Activated naive CD4-positive, alpha-beta T cell treated with anti-CD3 and anti-CD28 coated beads, Interleukin-2, amount 50 U/mL, for 16 hours (primary cell): ENCODE results near the gene SNAI3.

Experiments
- DNase-seq: peaks from one replicate; pipeline ENCODE4 v3.0.0-alpha.2; 2020

SNAI3 gene

DNA sequence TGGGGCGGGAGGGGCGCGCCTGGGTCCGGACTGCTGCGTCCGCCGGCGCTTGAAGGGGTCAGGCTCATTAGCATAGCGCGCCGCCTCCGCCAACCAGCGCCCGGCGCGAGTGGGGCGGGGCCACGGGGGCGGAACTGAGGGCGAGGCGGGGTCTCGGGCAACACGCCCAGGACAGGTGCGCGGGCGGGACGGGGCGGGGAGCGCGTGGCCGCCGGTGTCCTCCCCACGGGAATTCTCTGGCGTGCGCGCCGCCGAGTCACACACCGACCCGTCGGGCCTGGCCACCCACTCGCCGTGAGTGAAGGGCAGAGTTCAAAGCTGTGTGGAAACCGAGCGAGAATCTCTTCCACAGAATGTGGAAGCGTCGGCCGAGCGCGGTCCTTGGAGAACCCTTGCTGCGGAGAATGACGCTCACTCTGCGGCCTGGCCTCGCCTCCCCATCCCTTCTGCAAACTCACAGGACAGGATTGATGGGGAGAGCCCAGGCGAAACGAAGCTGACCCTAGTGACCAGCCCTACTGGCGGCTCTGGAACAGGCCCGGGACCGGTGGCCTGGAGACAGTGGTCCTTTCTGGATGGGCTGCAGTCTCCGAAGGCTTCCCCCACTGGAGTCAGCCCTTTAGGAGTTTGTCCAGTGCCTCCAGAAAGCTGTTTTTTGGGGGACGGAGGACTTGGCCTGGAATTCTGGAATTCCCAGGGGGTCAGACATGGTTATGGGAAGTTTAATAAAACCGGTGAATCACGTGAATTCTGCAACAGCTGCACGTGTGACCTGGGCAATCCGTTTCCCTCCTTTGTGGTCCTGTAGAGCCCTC lies at the start of gene SNAI3:
Gene SNAI3, minus strand, starts transcription at position 69 of the 815 bp plus-strand sequence. CDS start 101 bp downstream, outside the sequence.
- peak; percentile 86 for DNase-seq

DNA sequence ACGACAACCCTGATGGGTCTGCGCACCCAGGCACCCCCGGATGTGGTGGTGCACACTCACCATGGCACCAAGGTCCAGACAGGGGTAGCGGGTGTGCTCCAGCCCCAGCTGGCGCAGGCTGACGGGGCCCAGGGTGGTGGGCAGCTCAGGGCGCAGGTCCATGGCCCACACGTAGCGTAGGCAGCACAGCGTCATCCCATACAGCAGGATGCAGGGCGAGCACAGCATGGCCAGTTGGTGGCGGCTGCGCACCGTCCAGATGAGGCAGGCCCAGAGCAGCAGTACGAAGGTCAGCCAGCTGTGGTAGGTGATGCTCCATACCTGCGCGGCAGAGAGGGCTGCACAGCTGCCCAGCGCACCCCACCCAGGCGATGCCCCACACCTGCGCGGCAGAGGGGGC lies 49.8 kb upstream of the SNAI3 start:
- no peak for DNase-seq

DNA sequence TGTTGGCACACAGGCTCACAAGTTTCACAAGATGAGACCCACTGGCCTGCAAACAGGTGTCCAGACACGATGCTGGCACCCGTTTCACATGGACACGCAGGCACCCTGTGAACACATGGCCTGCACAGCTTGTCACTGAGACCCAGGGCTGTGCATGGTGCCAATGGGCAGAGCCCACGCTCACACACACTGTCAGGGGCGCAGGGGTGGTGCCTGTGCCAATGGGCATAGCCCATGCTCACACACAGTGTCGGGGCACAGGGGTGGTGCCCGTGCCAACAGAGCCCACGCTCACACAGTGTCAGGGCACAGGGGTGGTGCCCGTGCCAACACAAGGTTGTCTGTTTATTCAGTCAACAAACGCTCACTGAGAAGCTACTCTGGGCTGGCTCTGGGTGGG lies 49.3 kb upstream of the SNAI3 start:
- DNase-seq, result no peak

DNA sequence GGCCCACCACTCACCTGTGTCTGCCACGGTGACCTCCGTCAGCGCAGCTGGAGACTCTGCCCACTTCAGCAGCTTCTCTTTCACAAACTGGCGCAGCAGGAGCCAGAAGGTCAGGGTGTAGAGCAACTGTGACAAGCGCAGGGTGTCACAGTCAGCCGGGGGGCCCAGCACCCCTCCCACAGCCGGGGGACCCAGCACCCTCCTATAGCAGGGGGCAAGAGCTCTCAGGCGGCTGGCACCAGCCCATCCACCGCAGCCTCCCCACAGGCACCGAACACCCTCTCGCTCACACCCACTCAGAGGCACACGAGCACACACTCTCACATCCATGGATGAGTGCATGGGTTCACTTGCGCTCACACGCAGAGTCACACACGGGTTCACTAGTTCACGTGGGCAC lies 48.8 kb upstream of the SNAI3 start:
- DNase-seq, result no peak

DNA sequence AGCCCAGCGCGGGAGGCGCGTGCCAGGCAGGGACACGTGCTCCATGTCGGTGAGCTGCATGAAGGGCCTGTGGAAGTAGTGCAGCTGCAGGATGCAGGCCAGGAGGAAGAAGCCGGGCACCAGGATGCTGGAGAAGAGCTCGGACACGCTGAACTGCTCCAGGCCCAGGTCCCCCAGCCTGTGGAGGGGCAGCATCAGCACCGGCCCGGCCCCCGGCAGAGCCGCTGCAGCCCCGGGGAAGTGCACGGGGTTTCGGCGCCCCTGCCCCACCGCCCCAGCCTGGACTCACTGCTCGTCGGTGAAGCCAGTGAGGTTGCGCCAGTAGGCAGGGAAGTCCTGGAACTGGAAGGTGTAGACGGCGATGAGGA lies 48.0 kb upstream of the SNAI3 start:
- DNase-seq, result no peak

DNA sequence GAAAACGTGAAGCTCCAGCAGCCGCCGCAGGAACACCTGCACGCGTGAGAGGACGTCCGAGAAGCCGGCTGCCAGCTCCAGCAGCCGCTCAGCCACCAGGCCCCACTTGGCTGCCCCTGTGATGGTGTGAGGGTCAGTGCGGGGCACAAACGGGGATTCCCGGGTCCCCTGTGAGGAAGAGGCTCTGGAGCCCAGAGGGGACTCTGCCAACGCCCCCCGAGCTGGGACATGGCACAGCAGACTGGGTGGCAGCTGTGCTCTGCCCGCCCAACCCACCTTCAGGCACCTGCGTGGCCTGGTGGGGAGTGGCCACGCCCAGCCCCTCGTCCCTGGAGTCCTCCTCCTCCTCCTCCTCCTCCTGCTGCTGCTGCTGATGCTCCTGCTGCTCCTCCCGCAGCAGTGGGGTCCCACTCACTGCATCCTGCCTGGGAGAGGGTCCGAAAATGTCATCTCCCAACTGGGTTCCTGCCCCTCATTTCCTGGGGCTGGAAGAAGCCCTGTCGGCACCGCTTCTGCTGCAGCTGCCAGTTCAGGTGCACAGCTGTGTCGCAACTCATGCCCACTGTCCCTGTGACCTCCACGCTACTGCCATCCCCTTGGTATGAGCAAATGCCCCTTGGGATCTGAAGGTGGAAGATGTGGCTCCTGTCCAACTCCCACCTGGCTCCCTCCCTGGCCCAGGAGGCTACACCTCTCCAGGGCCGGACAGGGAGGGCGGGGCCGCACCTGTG lies 47.5 kb upstream of the SNAI3 start:
- no peak for DNase-seq

DNA sequence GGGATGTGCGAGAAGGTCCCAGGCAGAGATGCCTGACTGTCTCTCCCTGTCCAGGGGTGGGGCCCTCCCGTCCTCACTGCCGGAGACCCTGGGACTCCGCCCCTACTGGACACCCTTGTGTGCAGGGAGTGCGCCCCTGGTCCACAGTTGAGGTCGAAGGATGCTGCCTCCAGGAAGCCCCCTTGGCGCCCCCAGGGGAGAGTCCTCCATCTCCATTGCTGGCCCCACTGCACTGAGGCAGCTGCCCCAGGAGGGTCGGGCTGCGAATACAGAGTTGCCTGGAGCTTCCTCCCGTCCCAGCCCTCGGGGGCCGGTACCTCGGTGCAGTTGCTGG lies 46.6 kb upstream of the SNAI3 start:
- no peak for DNase-seq

DNA sequence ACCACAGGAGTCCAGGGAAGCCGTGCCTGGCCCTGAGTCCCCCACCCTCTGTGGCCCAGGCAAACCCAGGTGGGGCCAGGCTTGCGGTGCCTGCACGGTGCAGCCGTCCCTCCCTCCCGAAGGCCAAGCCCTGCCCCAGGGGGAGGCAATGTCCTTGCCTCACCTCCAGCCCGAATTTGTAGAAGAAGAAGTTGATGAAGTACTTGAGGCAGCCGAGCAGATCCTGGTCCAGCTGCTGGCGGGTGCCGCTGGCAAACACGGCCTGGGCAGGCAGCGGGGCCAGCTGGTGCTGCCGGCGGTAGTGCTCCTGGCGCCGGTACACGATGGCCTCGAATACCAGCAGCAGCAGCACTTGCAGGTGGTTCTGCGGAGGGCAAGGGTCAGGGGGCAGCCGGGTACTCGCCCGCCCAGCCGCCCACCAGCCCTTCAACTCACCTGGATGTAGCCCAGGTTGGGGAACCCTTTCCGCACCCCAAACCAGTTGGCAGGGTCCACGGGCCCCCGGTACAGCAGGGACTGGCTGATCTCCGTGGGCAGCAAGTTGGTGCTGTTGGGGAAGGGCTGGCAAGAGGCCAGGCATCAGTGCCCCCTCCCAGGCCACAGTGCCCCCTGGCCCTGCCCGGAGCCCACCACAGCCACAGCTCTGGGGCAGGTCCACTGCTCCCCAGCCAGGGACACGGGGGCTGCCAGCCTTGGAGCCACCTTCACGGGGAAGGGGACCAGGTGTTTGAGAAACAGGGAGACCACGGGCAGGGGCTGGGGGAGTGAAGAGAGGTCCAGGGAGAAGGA lies 46.1 kb upstream of the SNAI3 start:
- DNase-seq, result no peak

DNA sequence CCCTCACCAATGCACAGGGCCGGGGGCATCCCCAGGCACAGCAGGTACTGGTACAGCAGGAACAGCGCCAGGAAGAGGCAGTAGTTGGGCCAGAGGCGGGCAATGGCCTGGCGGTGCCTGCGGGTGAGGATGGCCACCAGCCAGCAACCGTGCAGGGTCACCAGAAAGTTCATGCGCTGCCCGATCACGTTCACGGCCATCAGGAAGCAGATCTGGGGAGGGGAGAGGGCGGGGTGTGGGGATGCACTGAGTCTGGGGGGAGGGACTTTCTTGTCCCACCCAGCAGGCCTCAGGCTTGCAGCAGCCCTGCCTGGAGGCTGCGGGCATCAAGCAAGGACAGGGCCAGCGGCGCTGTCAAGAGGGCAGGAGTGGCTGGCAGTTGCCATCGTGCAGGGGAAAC lies 45.4 kb upstream of the SNAI3 start:
- DNase-seq, result no peak

DNA sequence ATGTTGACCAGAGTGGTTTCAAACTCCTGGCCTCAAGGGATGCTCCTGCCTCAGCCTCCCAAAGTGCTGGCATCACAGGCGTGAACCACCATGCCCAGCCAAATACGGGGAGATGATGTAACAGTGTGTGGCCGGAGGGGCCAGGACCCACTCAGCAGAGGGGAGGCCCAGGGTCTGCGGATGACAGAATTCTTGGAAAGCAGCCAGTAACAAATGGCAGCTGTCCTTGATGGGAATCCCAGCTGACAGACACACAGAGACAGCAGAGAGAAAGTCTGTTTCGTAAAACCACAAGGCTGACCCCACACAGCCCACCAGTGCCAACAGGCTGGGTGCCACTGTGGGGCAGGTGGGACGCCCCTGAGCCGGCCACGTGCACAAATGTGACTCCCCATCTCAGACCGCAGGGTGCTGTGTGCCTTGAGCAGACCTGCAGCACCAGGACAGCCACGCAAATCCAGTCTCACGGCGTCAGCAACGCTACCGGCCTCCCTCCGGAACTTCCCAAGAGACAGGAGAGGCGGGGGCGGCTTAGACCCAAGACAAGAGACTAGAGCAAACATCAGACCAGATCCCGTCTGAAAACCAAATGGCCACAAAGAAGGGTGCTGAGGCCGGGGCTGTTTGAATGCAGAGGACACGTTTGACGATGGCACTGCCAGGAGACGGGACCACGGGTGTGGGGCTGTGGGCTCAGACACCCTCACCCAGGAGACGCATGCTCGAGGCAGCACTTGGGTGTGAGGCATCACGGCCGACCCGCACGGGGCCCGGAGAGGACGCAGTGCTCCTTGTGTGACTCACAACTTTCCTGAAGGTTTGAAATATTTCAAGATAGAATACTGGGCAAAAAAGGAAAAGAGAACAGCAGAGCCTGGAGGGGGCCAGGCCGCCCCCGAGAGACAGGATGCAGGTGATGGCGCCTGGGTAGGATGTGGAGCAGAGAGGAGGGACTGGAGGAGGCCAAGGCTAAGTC lies 44.6 kb upstream of the SNAI3 start:
- DNase-seq, result no peak

DNA sequence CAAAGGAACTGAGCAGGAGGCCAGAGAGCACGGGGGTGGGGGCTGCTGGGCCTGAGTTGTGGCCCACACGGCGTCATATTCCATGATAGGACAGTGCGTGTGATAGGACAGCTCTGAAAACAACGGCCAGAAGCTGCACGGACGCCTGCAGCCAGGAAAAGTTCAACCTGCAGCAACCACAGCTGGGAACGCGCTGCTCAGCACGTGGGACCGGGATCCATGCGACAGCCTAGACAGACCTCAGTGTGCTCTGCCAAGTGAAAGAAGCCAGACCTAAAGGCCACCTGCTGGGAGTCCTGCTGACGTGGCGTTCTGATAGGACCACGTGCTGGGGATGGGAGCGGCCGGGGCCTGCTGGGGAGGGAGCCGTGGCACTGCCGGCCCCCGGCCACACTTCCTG lies 41.6 kb upstream of the SNAI3 start:
- DNase-seq, result no peak

DNA sequence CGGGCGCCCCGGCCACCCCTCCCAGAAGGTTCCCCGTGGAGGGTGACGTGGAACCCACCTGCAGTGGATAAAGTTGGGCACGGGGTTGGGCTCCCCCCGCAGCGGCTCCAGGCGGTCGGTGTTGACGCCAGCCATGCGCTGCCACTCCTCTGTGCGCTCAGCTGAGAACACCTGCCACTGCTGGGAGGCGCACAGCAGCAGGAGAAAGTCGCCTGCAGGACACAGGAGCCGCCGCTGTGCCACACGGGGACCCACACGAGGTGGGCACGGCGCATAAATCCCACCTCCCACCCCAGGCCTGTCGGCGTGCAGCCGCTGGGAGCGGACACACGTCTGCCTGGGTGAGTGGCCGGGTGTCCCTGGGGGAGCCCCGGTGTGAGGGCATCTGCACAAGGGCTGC lies 40.7 kb upstream of the SNAI3 start:
- DNase-seq, result no peak

DNA sequence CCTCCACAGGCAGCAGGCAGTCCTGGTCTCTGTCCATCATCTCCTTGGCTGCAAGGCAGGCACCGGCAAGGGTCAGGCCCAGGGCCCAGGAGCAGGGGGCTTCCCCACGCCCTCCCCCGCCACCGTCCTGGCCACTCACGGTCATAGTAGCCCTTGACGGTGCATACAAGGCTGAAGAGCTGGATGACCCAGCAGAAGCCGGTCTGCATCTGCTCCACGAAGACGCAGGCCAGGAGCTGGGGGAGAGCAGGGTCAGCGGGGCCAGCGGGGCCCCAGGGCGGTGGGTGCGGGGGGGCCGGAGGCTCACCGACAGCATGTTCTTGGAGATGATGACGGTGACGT lies 40.1 kb upstream of the SNAI3 start:
- no peak for DNase-seq

DNA sequence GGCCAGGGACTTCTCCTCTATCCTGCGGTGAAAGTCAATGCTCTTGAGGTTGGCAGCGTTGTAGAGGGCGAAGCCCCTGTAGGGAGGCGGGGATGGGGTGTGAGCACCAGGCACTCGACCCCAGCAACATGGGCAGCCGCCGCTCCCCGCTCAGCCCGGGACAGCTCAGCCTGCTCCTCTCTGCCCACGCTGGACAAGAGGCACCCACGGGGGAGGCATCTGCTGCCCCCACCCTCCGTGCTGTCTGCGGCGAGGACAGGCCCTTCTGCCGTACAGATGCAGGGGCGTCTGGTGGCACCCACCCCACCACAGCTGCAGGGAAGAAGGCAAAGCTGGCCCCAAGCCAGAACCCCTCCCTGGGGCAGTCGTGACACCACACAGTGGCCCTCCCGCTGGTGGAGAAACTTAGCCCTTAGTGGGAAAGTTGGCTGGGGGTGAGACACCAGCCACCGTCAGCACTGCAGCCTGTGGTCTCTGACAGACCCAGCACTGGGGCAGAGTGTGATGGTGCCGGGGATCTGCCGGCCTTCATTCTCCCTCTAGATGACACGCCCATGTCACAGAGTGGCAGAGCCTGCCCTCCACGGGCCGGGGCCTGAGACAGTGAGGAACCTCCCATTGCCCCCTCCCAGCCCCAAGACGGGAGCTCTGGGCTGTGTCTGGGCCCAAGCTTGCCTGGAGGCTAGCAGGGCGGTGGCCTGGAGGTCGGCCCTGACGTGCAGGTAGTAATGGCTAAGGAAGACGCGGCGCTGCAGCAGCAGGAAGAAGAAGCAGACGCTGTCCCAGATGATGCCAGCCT lies 39.5 kb upstream of the SNAI3 start:
- DNase-seq, result no peak

DNA sequence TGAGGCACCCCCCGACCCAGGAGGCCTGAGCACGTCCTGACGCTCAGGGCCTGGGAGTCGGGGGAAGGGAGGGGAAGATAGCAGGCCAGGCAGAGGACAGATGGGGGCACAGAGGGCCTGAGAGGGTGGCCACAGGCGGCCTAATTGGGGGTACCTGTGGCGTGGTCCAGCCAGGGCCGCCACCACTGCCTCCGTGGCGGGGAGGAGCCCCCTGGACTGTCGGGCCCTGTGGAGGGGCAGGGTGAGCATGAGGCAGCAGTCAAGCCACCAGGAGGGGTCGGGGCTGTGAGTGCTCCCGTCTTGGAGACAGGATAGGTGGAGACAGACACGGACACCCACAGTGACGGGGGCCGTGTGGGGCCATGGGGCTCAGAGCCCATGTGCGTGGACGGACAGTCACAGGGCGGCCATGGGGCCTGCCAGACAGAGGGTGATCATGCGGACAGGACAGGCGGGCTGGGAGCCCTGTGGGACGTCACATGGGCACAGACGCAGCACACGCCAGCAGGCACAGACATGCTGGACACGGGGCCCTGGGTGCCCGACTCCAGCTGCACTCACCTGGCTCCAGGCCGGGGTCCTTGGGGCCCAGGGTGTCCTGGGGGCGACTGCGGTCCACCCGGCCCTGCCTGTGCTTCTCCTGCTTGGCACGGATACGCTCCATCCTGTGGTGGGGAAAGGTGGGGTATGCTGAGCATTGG lies 38.7 kb upstream of the SNAI3 start:
- DNase-seq, result no peak

DNA sequence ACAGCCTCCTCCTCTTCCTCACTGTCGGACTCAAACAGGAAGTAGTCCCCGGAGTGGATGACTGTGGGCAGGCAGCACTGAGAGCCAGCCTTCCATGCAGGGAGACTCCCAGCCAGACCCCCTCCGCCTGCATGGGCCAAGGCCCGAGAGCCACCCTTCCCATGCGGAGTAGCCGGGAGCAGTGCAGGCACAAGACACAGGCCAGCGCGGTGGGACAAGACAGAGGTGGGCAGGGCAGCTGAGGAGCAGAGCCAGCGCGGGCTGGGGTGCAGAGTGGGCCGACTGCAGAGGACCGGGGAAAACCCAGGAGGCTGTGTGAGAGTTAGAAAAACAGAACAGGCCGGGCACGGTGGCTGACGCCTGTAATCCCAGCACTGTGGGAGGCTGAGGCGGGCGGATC lies 37.6 kb upstream of the SNAI3 start:
- DNase-seq, result no peak

DNA sequence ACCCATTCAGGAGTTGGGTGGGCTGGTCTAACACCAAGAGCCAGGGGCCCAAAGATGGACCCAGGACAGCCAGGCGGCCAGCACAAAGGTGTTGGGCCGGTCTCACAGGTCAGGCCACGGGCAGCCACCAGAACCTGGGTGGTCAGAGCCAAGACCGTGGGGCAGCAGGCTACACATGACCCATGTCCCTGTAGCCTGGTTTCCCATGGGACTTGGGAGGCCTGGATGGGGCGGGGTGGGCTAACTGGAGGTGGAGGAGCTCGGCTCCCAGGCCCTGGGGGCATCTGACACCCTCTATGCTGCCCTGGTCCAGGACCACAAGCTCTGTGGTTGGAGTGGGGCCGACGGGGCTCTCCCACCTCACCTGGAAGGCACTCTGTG lies 37.2 kb upstream of the SNAI3 start:
- DNase-seq, result no peak

DNA sequence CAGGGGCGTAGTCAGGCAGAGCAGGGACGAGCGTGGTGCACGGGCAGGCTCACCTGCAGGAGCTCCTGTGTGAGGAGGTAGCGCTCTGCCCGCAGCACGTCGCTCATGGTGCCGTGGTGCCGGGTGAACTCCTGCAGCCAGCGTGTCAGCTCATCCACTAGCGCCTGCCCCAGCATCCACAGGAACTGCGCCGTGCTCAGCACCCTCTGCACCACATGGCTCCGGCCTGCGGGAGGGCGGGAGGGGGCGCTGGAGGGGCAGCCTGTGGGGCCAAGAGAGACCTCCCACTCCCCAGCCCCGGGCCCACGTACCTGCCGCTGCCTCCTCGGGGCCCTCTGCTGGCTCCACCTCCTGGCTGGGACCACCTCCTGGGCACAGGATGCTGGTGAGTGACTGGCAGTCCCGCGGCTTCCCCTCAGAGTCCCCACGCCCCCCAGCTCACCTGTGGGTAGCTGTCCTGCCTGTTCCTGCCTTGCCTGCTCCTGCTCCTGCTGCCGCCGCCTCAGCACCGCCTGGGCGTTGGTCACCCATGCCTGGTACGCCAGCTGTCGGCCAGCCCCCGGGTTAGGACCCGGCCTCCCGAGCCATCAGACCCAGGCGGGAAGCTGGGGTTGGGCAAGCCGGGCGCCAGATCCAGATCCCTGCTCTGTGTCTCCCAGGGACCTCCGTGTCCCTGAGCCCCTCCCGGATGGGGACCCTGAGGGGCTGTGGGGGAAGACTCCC lies 36.6 kb upstream of the SNAI3 start:
- DNase-seq, result no peak

DNA sequence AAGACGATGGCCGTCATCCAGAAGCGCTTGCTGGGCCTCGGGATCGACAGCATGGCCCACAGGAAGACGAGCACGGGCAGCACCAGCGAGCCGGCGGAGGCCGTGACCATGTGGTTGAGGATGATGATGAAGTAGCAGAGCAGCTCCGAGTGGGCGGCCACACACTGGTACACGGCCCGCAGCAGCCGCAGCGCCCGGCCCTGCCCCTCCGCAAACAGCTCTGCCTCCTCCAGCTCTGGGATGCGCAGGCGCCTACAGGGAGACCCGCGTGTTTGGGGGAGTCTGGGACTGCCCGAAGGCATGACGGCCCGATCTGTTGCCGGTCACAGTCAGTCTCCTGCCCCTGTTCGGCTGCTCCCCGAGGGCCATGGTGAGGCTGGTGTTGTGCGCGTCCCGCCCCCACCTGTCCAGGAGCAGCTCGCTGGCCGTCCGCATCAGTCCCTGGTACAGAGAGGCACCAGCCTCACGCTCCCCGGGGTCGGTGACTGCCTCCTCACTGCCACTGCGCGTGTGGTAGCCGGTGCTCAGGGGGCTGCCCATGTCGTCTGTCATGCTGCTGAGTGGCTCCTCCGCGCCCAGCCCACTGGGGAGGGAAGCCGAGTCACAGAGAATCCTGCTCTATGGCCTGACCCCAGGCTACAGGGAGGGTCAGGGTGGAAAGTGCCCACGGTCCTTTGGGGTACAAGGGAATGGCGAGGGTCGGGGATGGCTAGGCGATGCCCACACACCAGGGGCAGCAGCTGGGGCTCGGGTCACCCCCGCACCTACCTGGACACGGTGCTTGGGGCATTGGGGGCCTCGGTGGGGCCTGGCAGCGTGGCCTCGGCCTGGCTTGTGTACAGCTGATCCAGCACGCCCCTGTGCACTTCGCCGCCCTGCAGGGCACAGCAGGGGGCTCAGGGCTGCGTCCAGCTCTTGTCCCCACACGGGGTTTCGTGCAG lies 35.8 kb upstream of the SNAI3 start:
- no peak for DNase-seq
